ENCODE results near the gene ARMC10.
"Not testable (repeated sequence)": the region's sequence is repeated elsewhere in the genome, so short reads cannot be mapped to it uniquely, and the experiment has no call there.

ARMC10 gene

GRCh38 chr7:103074519-103075336 is at the start of gene ARMC10, which contains the start of gene FBXL13:
Gene ARMC10, plus strand, starts transcription at chr7:103075140. Its CDS starts 133 bp downstream, at chr7:103075273.
Gene FBXL13, minus strand, starts transcription at chr7:103074796.
- in situ Hi-C loops (cut with HindIII; ENCODE audit: low sequenced_read_pairs), result no loop called here

- in situ Hi-C loops (cut with HindIII; ENCODE audit: low sequenced_read_pairs), result no loop called here
Measured at GRCh38 chr7:103025341-103025740, 49.6 kb upstream of the ARMC10 start.

- in situ Hi-C loops (cut with HindIII; ENCODE audit: low sequenced_read_pairs), result no loop called here
Measured at GRCh38 chr7:103031024-103031423, 43.9 kb upstream of the ARMC10 start.

- in situ Hi-C loops (cut with HindIII; ENCODE audit: low sequenced_read_pairs), result no loop called here
Measured at GRCh38 chr7:103031781-103032180, 43.2 kb upstream of the ARMC10 start.

GRCh38 chr7:103034318-103034717 is 40.6 kb upstream of the ARMC10 start:
- in situ Hi-C loops (cut with HindIII; ENCODE audit: low sequenced_read_pairs), result not testable (repeated sequence)

GRCh38 chr7:103037476-103037822 is 37.5 kb upstream of the ARMC10 start:
- in situ Hi-C loops (cut with HindIII; ENCODE audit: low sequenced_read_pairs), result no loop called here

- in situ Hi-C loops (cut with HindIII; ENCODE audit: low sequenced_read_pairs), result not testable (repeated sequence)
Measured at GRCh38 chr7:103037823-103038739, 36.9 kb upstream of the ARMC10 start.

- in situ Hi-C loops (cut with HindIII; ENCODE audit: low sequenced_read_pairs), result not testable (repeated sequence)
Measured at GRCh38 chr7:103041815-103042214, 33.1 kb upstream of the ARMC10 start.

- in situ Hi-C loops (cut with HindIII; ENCODE audit: low sequenced_read_pairs), result no loop called here
Measured at GRCh38 chr7:103048833-103049232, 26.1 kb upstream of the ARMC10 start.

- in situ Hi-C loops (cut with HindIII; ENCODE audit: low sequenced_read_pairs), result no loop called here
Measured at GRCh38 chr7:103051519-103051918, 23.4 kb upstream of the ARMC10 start.

- in situ Hi-C loops (cut with HindIII; ENCODE audit: low sequenced_read_pairs), result not testable (repeated sequence)
Measured at GRCh38 chr7:103056006-103056405, 18.9 kb upstream of the ARMC10 start.

GRCh38 chr7:103058122-103058521 is 16.8 kb upstream of the ARMC10 start:
- in situ Hi-C loops (cut with HindIII; ENCODE audit: low sequenced_read_pairs), result no loop called here

GRCh38 chr7:103059471-103059870 is 15.5 kb upstream of the ARMC10 start:
- in situ Hi-C loops (cut with HindIII; ENCODE audit: low sequenced_read_pairs), result no loop called here

- in situ Hi-C loops (cut with HindIII; ENCODE audit: low sequenced_read_pairs), result no loop called here
Measured at GRCh38 chr7:103063895-103064294, 11.0 kb upstream of the ARMC10 start.

GRCh38 chr7:103065667-103066066 is 9.3 kb upstream of the ARMC10 start:
- in situ Hi-C loops (cut with HindIII; ENCODE audit: low sequenced_read_pairs), result no loop called here

- in situ Hi-C loops (cut with HindIII; ENCODE audit: low sequenced_read_pairs), result no loop called here
Measured at GRCh38 chr7:103068414-103069403, 6.2 kb upstream of the ARMC10 start.

GRCh38 chr7:103071000-103071399 is 3.9 kb upstream of the ARMC10 start:
- in situ Hi-C loops (cut with HindIII; ENCODE audit: low sequenced_read_pairs), result no loop called here

- in situ Hi-C loops (cut with HindIII; ENCODE audit: low sequenced_read_pairs), result no loop called here
Measured at GRCh38 chr7:103073989-103074518, 886 bp upstream of the ARMC10 start.

- in situ Hi-C loops (cut with HindIII; ENCODE audit: low sequenced_read_pairs), result no loop called here
Measured at GRCh38 chr7:103075337-103075918, 488 bp downstream of the ARMC10 start.

- in situ Hi-C loops (cut with HindIII; ENCODE audit: low sequenced_read_pairs), result no loop called here
Measured at GRCh38 chr7:103076764-103077163, 1.8 kb downstream of the ARMC10 start.
